ENCODE results near the gene UGT3A2.

Gene UGT3A2

DNA sequence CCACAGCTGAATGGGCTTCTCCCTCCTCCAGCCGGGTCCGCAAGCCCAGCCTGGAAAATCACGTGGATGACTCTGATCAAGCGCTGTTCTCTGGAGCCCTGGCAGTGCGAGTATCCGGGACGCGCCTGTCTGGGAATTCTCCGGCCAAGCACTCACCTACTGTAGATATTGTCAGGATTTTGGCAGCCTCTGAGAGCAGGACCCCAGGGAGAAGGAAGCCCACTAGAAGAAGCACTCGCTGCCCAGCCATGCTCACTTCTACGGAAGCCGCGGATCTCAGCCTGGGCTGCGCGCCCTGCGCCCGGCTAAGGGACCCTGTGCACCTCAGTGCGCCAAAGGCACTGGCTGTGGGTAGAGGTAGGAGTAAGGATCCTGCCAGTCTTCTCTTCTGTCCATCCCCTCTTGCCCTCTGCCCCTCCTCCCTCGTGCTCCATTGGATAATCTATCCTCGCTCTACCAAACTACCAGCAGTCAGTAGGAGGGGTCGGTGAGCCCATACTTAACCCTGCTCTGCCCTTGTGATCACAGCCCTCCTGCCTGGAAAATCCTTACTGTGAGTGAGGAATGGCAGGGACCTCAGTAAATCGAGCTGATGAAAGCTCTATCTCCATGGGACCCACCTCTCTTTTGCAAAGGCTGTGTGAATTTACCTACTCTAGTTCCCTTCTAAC, at the start of gene UGT3A2:
Gene UGT3A2, minus strand, starts transcription at position 343 of the 671 bp plus-strand sequence. Its CDS starts 93 bp downstream, at position 250.
- DNase-seq (ENCODE audit: low read depth in 2 of 2), result no peak

GRCh38 chr5:36111238-36111637, 44.6 kb upstream of the UGT3A2 start:
- DNase-seq (ENCODE audit: low read depth in 2 of 2), result no peak

GRCh38 chr5:36108758-36109460, 42.2 kb upstream of the UGT3A2 start:
- no peak for DNase-seq (ENCODE audit: low read depth in 2 of 2)

DNA sequence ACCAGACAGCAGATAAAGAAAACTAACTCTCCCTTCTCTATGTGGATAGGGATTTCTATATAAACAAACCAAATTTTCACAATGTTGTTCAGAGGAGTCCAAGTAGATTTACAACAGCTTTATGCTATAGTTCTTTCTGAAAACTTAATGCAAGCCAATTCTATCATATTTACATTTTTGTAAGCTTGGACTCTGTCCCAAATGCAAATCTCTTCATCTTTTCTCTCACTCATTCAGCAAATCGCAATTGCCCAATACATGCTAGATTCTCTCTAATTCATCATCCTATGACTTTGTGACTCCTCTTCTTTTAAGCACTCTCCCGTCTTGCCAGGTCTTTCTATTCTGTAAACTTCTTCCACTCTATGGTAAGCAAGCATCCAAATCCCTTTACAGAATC, 39.1 kb upstream of the UGT3A2 start:
- DNase-seq (ENCODE audit: low read depth in 2 of 2), result no peak

GRCh38 chr5:36099748-36100147, 33.1 kb upstream of the UGT3A2 start:
- DNase-seq (ENCODE audit: low read depth in 2 of 2), result no peak

DNA sequence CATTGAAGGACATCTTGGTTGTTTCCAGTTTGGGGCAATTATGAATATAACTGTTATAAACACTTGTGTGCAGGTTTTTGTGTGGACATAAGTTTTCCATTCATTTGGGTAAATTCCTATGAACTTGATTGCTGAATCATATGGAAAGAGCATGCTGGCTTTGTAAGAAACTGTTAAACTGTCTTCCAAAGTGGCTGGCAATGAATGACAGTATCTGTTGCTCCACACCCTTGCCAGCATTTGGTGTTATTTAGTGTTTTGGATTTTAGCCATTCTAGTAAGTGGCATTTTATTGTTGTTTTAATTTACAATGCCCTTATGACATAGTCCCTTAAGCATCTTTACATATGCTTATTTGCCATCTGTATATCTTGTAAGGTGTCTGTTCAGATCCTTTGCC, 29.8 kb upstream of the UGT3A2 start:
- DNase-seq (ENCODE audit: low read depth in 2 of 2), result no peak

DNA sequence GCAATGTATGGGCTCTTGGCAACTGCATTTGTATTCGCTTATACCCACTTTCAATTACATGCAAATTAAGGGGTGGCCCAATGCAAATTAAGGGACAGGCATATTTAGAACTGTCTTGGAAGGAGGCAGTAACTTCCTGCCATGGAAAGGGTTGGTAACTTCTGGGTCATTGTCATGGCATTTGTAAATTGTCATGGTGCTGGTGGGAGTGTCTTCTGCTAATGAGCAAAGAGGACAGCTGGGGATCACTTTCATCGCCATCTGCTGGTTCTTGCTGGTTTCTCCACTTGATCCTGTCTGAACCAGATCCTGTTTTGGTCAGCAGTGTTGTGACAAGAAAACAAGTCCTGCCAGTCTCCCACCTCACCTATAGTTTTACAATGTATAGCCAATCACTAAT, 23.3 kb upstream of the UGT3A2 start:
- DNase-seq (ENCODE audit: low read depth in 2 of 2), result no peak

DNA sequence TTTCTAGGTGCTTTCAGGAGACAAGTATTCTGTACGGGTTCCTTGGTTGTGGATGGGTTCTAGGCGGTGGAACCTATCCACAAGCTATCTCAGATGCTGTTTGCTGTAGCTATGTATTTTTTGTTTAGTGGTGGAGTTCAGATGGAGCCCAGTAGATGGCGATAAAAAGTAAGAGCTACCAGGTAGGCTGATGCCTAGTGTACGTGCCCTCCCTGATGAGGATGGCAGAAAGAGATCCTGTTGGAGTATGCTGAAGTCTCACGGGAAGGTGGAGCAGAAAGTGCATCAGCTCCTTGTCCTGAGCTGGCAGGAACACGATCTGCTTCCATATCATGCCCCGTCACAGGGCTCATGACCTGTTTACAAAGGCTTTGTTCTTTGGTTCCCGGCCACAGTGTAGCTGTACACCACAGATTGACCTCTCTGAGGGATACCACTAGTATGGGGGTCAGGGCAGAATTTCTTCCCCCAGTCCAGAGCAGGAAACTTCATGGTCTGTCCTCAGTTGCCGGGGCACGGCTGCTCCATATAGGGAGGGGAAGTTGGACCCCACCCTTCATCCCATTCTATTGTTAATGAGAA, 12.6 kb upstream of the UGT3A2 start:
- no peak for DNase-seq (ENCODE audit: low read depth in 2 of 2)

DNA sequence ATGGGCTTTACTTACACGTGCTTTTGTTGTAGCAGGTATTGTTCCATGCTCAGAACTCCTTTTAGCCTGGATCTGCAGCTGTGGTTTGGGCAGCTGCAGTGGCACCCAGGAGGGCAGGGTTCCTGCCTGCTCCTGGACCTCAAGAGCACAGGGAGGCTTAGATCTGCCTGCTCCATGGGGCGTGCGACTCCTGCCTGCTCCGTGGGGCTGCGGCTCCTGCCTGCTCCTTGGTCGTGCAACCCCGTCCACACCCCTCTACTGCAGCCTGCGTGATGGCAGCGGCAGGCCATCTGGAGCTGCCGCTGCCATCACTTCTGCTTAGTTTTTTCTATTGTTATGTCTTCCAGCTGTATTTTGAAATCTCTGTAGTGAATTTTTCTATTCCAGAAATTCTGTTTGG, 11.7 kb upstream of the UGT3A2 start:
- no peak for DNase-seq (ENCODE audit: low read depth in 2 of 2)

GRCh38 chr5:36073595-36074216, 7.0 kb upstream of the UGT3A2 start:
- DNase-seq (ENCODE audit: low read depth in 2 of 2), result no peak

DNA sequence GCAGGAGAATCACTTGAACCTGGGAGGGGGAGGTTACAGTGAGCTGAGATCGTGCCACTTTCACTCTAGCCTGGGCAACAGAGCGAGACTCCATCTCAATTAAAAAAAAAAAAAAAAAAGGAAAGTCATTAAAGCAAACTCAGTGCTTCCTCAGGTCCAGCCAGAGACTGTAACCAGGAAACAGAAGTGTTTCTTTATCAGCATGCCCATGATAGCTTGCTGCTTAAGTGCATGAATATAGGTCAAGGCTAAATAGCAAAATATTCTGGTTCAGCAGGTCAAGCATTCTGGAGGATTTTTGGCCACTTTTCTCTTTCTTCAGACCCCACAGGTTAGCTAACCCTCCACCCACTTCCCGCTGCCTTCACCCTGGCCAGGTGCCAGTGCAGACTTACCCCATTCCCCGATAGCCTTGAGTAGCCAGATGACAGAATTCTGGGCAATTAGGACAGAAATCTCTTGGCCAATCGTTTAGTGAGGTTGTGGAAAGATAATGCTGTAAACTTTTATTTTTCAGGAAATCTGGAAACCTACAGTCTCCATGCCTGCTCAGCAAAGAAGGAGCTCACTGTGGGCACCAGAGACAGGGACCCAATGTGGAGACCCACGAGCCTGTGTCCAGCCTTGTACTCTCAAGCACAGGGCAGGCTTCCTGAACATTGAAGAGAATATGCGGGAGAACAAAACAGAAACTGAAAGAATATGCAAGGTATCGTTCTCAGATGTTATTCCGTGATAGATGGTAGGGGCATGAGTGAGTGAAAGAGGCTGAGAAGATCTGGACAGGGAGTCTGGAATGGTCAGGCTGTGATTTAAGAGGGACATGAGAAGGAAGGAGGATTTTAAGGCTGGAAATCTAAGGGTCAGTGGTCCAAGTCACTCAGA, 4.2 kb upstream of the UGT3A2 start:
- no peak for DNase-seq (ENCODE audit: low read depth in 2 of 2)

GRCh38 chr5:36068751-36069281, 2.1 kb upstream of the UGT3A2 start:
- no peak for DNase-seq (ENCODE audit: low read depth in 2 of 2)

DNA sequence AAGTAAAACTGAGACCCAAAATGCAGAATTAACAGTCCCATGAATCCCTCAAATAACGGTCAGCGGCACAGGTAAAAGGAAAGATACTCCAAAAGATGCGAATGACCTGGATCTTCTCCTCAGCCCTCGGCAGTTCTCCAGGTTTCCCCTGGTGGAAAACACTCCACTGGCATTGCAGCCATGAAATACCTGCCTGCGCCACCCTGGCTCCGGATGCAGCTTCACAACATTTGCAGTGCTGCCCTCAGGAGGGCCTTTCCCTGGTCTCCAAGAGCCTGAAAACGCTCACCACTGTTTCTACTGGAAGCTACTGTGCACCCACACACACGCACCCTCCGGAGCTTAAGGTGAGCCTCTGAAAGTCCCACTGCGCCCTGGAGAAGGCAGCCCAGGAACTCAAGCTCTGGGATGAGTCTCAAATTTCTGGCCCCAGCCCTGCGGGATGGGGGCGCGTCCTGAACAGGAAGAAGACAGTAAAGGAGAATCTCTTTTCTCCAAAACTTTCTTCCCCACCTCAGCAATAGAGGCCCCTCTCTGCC, 612 bp downstream of the UGT3A2 start:
- DNase-seq (ENCODE audit: low read depth in 2 of 2), result no peak

- DNase-seq (ENCODE audit: low read depth in 2 of 2), result no peak
Observed at GRCh38 chr5:36060420-36060887, 6.2 kb downstream of the UGT3A2 start.

GRCh38 chr5:36059571-36060419, 6.9 kb downstream of the UGT3A2 start:
- no peak for DNase-seq (ENCODE audit: low read depth in 2 of 2)

DNA sequence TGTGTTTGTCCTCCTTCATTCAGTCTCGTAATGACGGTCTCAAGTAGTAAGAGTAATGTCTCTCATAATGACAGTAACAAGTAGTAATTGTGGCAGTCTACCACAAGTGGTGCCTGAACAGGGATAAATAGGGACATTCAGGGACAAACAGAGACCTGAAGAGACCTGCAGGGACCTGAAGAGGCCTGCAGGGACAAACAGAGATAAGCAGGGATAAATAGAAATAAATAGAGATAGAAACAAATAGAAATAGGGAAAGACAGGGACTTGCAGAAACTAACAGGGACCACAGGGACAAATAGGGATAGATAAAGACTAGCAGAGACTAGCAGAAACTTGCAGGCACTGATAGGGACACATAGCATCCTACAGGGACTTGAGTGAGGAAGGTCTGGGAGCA, 7.9 kb downstream of the UGT3A2 start:
- DNase-seq (ENCODE audit: low read depth in 2 of 2), result no peak

DNA sequence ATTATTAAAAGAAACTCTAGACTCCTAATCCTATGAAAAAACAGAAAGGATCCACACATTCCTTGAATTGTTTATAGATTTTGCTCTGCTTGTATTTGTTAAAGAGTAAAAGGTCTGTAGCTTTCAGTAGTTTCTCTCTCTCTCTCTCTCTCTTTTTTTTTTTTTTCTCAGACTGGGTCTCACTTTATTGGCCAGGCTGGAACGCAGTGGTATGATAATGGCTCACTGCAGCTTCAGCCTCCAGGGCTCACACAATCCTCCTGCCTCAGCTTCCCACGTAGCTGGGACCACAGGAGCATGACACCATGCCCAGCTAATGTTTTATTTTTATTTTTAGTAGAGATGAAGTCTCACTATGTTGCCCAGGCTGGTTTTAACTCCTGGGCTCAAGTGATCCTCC, 9.3 kb downstream of the UGT3A2 start:
- no peak for DNase-seq (ENCODE audit: low read depth in 2 of 2)

- DNase-seq (ENCODE audit: low read depth in 2 of 2), result no peak
Observed at GRCh38 chr5:36056422-36056821, 10.3 kb downstream of the UGT3A2 start.

DNA sequence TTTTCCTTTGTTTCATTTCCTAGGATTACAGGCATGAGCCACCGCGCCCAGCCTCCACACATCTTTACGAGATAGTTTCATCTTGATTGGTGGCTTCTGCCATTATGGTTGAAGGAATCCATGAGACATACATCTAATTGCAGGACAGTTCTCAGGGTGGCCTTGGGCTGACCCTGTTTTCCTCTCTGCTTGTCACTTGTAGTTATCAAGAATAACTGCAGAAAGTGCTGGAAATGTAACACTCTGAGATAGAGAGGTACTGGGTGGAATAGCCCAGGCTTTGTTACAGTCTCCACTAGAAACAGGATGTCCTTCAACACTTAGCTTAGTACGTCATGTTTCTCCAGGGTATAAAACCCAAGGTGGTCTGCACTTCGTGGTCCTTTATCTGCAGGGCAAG, 10.7 kb downstream of the UGT3A2 start:
- DNase-seq (ENCODE audit: low read depth in 2 of 2), result no peak

DNA sequence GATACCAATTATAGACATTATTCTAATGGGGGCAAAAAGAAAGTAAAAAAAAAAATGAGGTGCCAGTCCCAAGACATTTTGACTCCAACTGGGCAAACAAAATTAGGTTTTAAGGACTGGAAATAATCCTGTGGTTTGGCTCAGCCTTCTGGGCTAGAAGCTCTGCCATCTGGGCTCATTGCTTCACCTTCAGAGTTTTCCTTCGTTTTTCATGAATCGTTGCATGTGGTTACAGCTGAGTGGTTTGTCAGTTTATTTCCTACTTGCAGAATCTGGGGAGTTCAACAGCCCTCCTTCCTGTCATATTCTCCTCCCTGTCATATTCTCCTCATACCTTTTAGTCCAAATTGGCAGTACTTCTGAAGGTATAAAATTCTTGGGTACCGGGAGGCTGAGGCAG, 12.0 kb downstream of the UGT3A2 start:
- no peak for DNase-seq (ENCODE audit: low read depth in 2 of 2)
